Measurements from ENCODE around the gene BACH2.

Gene BACH2

GRCh38 chr6:90162648-90163387 lies 133.8 kb downstream of the BACH2 start:
- H3K4me3 ChIP-seq (ENCODE audit: severe bottlenecking), result no peak overlapping the region
- no peak overlapping the region for H3K27ac ChIP-seq (ENCODE audit: poor library complexity, severe bottlenecking)
- no peaks in the 10 kb centered on the region for H3K36me3 ChIP-seq (ENCODE audit: low read depth)
- no peaks in the 10 kb centered on the region for H3K27me3 ChIP-seq (ENCODE audit: insufficient read depth, poor library complexity, severe bottlenecking)
- ATAC-seq (ENCODE audit: low read depth), result no peak
- no peak for DNase-seq (ENCODE audit: low spot score)
- no peaks in the 10 kb centered on the region for H3K4me1 ChIP-seq (ENCODE audit: insufficient read depth, poor library complexity, severe bottlenecking)
- TF ChIP-seq CTCF (IDR thresholded peaks at IDR 0.05; ENCODE audit: poor library complexity, severe bottlenecking), result no peak
- H3K9me3 ChIP-seq (ENCODE audit: severe bottlenecking), result no peaks in the 10 kb centered on the region

GRCh38 chr6:90160013-90160412 lies 136.6 kb downstream of the BACH2 start:
- no peaks in the 10 kb centered on the region for H3K36me3 ChIP-seq (ENCODE audit: low read depth)
- DNase-seq (ENCODE audit: low spot score), result no peak
- no peak for TF ChIP-seq CTCF (IDR thresholded peaks at IDR 0.05; ENCODE audit: poor library complexity, severe bottlenecking)
- H3K4me1 ChIP-seq (ENCODE audit: insufficient read depth, poor library complexity, severe bottlenecking), result peaks cover 18% of the 10 kb centered on the region
- H3K27ac ChIP-seq (ENCODE audit: poor library complexity, severe bottlenecking), result no peak overlapping the region
- no peak overlapping the region for H3K4me3 ChIP-seq (ENCODE audit: severe bottlenecking)
- ATAC-seq (ENCODE audit: low read depth), result no peak
- H3K9me3 ChIP-seq (ENCODE audit: severe bottlenecking), result no peaks in the 10 kb centered on the region
- no peaks in the 10 kb centered on the region for H3K27me3 ChIP-seq (ENCODE audit: insufficient read depth, poor library complexity, severe bottlenecking)

GRCh38 chr6:90159452-90159851 lies 137.2 kb downstream of the BACH2 start:
- no peak for ATAC-seq (ENCODE audit: low read depth)
- Histone ChIP-seq H3K27ac (ENCODE audit: poor library complexity, severe bottlenecking) (no peak overlapping the region), H3K36me3 (ENCODE audit: low read depth) (no peaks in the 10 kb centered on the region), H3K4me1 (ENCODE audit: insufficient read depth, poor library complexity, severe bottlenecking) (peaks cover 18% of the 10 kb centered on the region), H3K27me3 (ENCODE audit: insufficient read depth, poor library complexity, severe bottlenecking) (no peaks in the 10 kb centered on the region), H3K4me3 (ENCODE audit: severe bottlenecking) (no peak overlapping the region), H3K9me3 (ENCODE audit: severe bottlenecking) (no peaks in the 10 kb centered on the region)
- no peak for DNase-seq (ENCODE audit: low spot score)
- TF ChIP-seq CTCF (IDR thresholded peaks at IDR 0.05; ENCODE audit: poor library complexity, severe bottlenecking), result no peak

- DNase-seq (ENCODE audit: low spot score), result no peak
- Histone ChIP-seq H3K27ac (ENCODE audit: poor library complexity, severe bottlenecking) (no peak overlapping the region), H3K4me1 (ENCODE audit: insufficient read depth, poor library complexity, severe bottlenecking) (peaks cover 18% of the 10 kb centered on the region), H3K27me3 (ENCODE audit: insufficient read depth, poor library complexity, severe bottlenecking) (no peaks in the 10 kb centered on the region), H3K9me3 (ENCODE audit: severe bottlenecking) (no peaks in the 10 kb centered on the region), H3K36me3 (ENCODE audit: low read depth) (no peaks in the 10 kb centered on the region), H3K4me3 (ENCODE audit: severe bottlenecking) (no peak overlapping the region)
- TF ChIP-seq CTCF (IDR thresholded peaks at IDR 0.05; ENCODE audit: poor library complexity, severe bottlenecking), result no peak
- ATAC-seq (ENCODE audit: low read depth), result no peak
These were observed 137.7 kb downstream of the BACH2 start for GRCh38 chr6:90158936-90159335.

- TF ChIP-seq CTCF (IDR thresholded peaks at IDR 0.05; ENCODE audit: poor library complexity, severe bottlenecking), result no peak
- H3K4me3 ChIP-seq (ENCODE audit: severe bottlenecking), result no peak overlapping the region
- H3K27me3 ChIP-seq (ENCODE audit: insufficient read depth, poor library complexity, severe bottlenecking), result no peaks in the 10 kb centered on the region
- peaks cover 21% of the 10 kb centered on the region for H3K4me1 ChIP-seq (ENCODE audit: insufficient read depth, poor library complexity, severe bottlenecking)
- no peak for ATAC-seq (ENCODE audit: low read depth)
- H3K36me3 ChIP-seq (ENCODE audit: low read depth), result no peaks in the 10 kb centered on the region
- DNase-seq (ENCODE audit: low spot score), result no peak
- peak overlapping the region; percentile 60 for H3K27ac ChIP-seq (ENCODE audit: poor library complexity, severe bottlenecking)
- H3K9me3 ChIP-seq (ENCODE audit: severe bottlenecking), result no peaks in the 10 kb centered on the region
These were observed 139.2 kb downstream of the BACH2 start for GRCh38 chr6:90157441-90157840.
